Measurements from ENCODE around the gene TOMM7. TPM values are rescaled to one million over a fixed set of nuclear protein-coding genes. Genes with fewer than 3 reads are reported as not detected.

The TOMM7 gene
- total and polyA plus RNA-seq, 9 of the 15 experiments (the other 6 are each of a cell fraction or from before 2014, with no cell fraction given): 283 to 1,717 (median 638) TPM

DNA sequence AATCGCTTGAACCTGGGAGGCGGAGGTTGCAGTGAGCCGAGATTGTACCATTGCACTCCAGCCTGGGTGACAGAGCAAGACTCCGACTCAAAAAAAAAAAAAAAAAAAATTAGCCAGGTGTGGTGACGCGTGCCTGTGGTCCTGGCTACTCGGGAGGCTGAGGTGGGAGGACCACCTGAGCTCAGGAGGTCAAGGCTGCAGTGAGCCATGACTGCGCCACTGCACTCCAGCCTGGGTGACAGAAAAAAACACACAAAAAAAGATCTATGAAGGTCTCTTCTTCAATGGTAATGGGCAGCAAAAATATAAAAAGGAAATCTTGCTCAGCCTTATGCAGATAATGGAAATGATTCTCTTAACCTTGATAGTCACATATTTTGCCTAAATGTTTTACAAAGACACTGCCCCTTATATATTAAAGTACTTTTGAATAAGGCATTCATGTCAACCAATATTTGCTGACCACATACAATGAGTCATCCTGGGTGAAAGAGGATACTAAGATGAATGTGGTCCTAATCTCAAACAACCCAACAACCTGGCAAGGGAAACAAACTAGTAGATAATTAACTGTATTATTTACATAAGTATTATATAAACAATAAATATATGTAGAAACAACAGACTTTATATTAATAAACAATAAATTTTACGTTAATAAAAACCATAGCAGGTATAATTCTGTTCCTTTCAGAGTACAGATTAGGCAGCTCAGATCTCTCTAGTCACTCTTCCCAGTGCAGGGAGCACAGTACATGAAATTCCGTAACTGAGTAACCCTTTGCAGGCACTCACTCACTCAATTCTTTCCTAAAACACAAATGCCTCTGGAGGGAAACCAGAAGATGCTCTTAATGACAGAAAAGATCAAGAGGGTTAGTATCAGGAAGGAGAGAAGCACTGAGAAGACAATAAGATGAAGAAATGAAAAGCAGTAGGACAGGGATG lies 8.1 kb downstream of the TOMM7 start (continued):
- no peak for TF ChIP-seq HOMEZ (CRISPR knock-in tag; IDR thresholded peaks at IDR 0.05)
- no peak for TF ChIP-seq MBD2 (IDR thresholded peaks at IDR 0.05; ENCODE audit: borderline replicate concordance, low read depth)
- peak; percentile 80 for TF ChIP-seq ZNF316 (IDR thresholded peaks at IDR 0.05)
- no peak for TF ChIP-seq CREBBP (IDR thresholded peaks at IDR 0.05; ENCODE audit: low read depth, low read length)
- TF ChIP-seq POU5F1 (IDR thresholded peaks at IDR 0.05; ENCODE audit: borderline replicate concordance, low read depth, low read length, partially characterized antibody): no peak
- TF ChIP-seq, protein P1, sequence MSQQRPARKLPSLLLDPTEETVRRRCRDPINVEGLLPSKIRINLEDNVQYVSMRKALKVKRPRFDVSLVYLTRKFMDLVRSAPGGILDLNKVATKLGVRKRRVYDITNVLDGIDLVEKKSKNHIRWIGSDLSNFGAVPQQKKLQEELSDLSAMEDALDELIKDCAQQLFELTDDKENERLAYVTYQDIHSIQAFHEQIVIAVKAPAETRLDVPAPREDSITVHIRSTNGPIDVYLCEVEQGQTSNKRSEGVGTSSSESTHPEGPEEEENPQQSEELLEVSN (IDR thresholded peaks at IDR 0.05; ENCODE audit: borderline replicate concordance in 1 of 2, extremely low read depth in 1 of 2, insufficient read depth in 1 of 2, insufficient read length in 1 of 2, low read depth in 1 of 2, low read length in 1 of 2, poor library complexity in 1 of 2, severe bottlenecking in 1 of 2): no peak
- TF ChIP-seq, protein P2, sequence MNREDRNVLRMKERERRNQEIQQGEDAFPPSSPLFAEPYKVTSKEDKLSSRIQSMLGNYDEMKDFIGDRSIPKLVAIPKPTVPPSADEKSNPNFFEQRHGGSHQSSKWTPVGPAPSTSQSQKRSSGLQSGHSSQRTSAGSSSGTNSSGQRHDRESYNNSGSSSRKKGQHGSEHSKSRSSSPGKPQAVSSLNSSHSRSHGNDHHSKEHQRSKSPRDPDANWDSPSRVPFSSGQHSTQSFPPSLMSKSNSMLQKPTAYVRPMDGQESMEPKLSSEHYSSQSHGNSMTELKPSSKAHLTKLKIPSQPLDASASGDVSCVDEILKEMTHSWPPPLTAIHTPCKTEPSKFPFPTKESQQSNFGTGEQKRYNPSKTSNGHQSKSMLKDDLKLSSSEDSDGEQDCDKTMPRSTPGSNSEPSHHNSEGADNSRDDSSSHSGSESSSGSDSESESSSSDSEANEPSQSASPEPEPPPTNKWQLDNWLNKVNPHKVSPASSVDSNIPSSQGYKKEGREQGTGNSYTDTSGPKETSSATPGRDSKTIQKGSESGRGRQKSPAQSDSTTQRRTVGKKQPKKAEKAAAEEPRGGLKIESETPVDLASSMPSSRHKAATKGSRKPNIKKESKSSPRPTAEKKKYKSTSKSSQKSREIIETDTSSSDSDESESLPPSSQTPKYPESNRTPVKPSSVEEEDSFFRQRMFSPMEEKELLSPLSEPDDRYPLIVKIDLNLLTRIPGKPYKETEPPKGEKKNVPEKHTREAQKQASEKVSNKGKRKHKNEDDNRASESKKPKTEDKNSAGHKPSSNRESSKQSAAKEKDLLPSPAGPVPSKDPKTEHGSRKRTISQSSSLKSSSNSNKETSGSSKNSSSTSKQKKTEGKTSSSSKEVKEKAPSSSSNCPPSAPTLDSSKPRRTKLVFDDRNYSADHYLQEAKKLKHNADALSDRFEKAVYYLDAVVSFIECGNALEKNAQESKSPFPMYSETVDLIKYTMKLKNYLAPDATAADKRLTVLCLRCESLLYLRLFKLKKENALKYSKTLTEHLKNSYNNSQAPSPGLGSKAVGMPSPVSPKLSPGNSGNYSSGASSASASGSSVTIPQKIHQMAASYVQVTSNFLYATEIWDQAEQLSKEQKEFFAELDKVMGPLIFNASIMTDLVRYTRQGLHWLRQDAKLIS (CRISPR knock-in tag; IDR thresholded peaks at IDR 0.05): no peak
- TF ChIP-seq, protein P3, sequence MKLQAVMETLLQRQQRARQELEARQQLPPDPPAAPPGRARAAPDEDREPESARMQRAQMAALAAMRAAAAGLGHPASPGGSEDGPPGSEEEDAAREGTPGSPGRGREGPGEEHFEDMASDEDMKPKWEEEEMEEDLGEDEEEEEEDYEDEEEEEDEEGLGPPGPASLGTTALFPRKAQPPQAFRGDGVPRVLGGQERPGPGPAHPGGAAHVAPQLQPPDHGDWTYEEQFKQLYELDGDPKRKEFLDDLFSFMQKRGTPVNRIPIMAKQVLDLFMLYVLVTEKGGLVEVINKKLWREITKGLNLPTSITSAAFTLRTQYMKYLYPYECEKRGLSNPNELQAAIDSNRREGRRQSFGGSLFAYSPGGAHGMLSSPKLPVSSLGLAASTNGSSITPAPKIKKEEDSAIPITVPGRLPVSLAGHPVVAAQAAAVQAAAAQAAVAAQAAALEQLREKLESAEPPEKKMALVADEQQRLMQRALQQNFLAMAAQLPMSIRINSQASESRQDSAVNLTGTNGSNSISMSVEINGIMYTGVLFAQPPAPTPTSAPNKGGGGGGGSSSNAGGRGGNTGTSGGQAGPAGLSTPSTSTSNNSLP (IDR thresholded peaks at IDR 0.05; ENCODE audit: borderline replicate concordance, low read depth, low read length): no peak
- TF ChIP-seq JUND (IDR thresholded peaks at IDR 0.05; ENCODE audit: borderline replicate concordance, low read depth, low read length): peak; percentile 83
- TF ChIP-seq JUND (tag; IDR thresholded peaks at IDR 0.05; ENCODE audit: borderline replicate concordance, low read depth, low read length): peak; percentile 65; the same call in 1 of the 3 replicates
- TF ChIP-seq ARID1B (IDR thresholded peaks at IDR 0.05): peak; percentile 34; the same call in 1 of the 2 replicates
- no peak for TF ChIP-seq IFI16 (CRISPR knock-in tag; IDR thresholded peaks at IDR 0.05)
- TF ChIP-seq FOSL1 (tag; conservative IDR thresholded peaks at IDR 0.05): peak; percentile 85
- TF ChIP-seq SUPT5H (IDR thresholded peaks at IDR 0.05): no peak
- no peak for TF ChIP-seq ZNF695 (CRISPR knock-in tag; IDR thresholded peaks at IDR 0.05)
- no peak for TF ChIP-seq POLR3A (IDR thresholded peaks at IDR 0.05; ENCODE audit: borderline replicate concordance, extremely low read depth, insufficient read depth, insufficient read length)
- no peak for TF ChIP-seq DMBX1 (CRISPR knock-in tag; IDR thresholded peaks at IDR 0.05; ENCODE audit: borderline replicate concordance)
- TF ChIP-seq SMARCA4 (IDR thresholded peaks at IDR 0.05): peak; percentile 27; the same call in 1 of the 2 replicates
- peak; percentile 48; the same call in 1 of the 2 replicates for TF ChIP-seq MAFK (IDR thresholded peaks at IDR 0.05; ENCODE audit: low read length)

Data from K562 (cell line).